GM13976 (cell line): ENCODE results near the gene TLCD2.
"Not testable (repeated sequence)": the region's sequence is repeated elsewhere in the genome, so short reads cannot be mapped to it uniquely, and the experiment has no call there.

Source experiments
- DNase-seq: peaks from one replicate; pipeline ENCODE4 v3.0.0; 2012; ENCODE audit warnings: low spot score
- CTCF ChIP-seq: IDR thresholded peaks from 2 replicates; pipeline ENCODE4 v1.5.1; 2012; ENCODE audit warnings: borderline replicate concordance, mild to moderate bottlenecking; ENCODE audit not compliant: insufficient read depth; ENCODE audit errors: extremely low read depth, missing control alignments, control extremely low read depth
- in situ Hi-C: fragments of 300-500 bp; cut with MboI; formaldehyde crosslinking; loops from one replicate; pipeline ENCODE4 v1.12.0; 2022; ENCODE audit warnings: low sequenced_read_pairs, mixed read lengths, inconsistent platforms; ENCODE audit not compliant: unreplicated experiment

TLCD2 gene

GRCh38 chr17:1683459-1683858 lies 26.7 kb downstream of the TLCD2 start:
- TF ChIP-seq CTCF = no peak
- DNase-seq = no peak
- in situ Hi-C loops = no loop called here

- in situ Hi-C loops = no loop called here
- no peak for DNase-seq
- TF ChIP-seq CTCF = no peak
Measured at GRCh38 chr17:1676401-1676800, 33.8 kb downstream of the TLCD2 start.

GRCh38 chr17:1673041-1673785 lies 37.0 kb downstream of the TLCD2 start:
- TF ChIP-seq CTCF = no peak
- no peak for DNase-seq
- in situ Hi-C loops = no loop called here

GRCh38 chr17:1663934-1664333 lies 46.2 kb downstream of the TLCD2 start:
- DNase-seq, in situ Hi-C loops: not testable (repeated sequence)

GRCh38 chr17:1661045-1661444 lies 49.1 kb downstream of the TLCD2 start:
- in situ Hi-C loops = no loop called here
- DNase-seq = no peak
- no peak for TF ChIP-seq CTCF

- no peak for TF ChIP-seq CTCF
- in situ Hi-C loops = no loop called here
- no peak for DNase-seq
Measured at GRCh38 chr17:1658100-1658499, 52.1 kb downstream of the TLCD2 start.

GRCh38 chr17:1653735-1654134 lies 56.4 kb downstream of the TLCD2 start:
- DNase-seq = no peak
- TF ChIP-seq CTCF = no peak
- in situ Hi-C loops = no loop called here

GRCh38 chr17:1652794-1653193 lies 57.4 kb downstream of the TLCD2 start:
- in situ Hi-C loops, DNase-seq: not testable (repeated sequence)
